NT2/D1 (cell line): ENCODE results near the gene CTSK.
"Not testable (repeated sequence)": the region's sequence is repeated elsewhere in the genome, so short reads cannot be mapped to it uniquely, and the experiment has no call there.

ENCODE experiments used
- SUZ12 ChIP-seq: IDR thresholded peaks from 2 replicates; pipeline ENCODE4 v1.6.1; 2011; ENCODE audit not compliant: insufficient read length, insufficient read depth; ENCODE audit errors: extremely low read depth
- ZNF274 ChIP-seq: IDR thresholded peaks from 2 replicates; pipeline ENCODE4 v1.6.1; 2011; ENCODE audit warnings: mild to moderate bottlenecking, low read depth, low read length

GRCh38 chr1:150765977-150766301, 42.1 kb downstream of the CTSK start:
- not testable (repeated sequence) for TF ChIP-seq ZNF274, SUZ12
